ENCODE data around the gene CPNE6.
"Not testable (repeated sequence)": the region's sequence is repeated elsewhere in the genome, so short reads cannot be mapped to it uniquely, and the experiment has no call there.

CPNE6 gene

GRCh38 chr14:24037658-24038037 lies 33.7 kb upstream of the CPNE6 start:
- ChIA-PET POLR2A (ENCODE audit: low non-redundant PET) (no interaction called here), CTCF (no interaction called here)
- no peak for TF ChIP-seq CTCF (conservative IDR thresholded peaks at IDR 0.05; ENCODE audit: low read depth)
- no peak for DNase-seq (ENCODE audit: low spot score)
- peak overlapping the region; percentile 93; the same call in 1 of the 2 replicates for H3K27ac ChIP-seq

GRCh38 chr14:24038686-24039085 lies 32.7 kb upstream of the CPNE6 start:
- ChIA-PET POLR2A (ENCODE audit: low non-redundant PET) (no interaction called here), CTCF (no interaction called here)
- H3K27ac ChIP-seq: no peak overlapping the region
- no peak for TF ChIP-seq CTCF (conservative IDR thresholded peaks at IDR 0.05; ENCODE audit: low read depth)
- DNase-seq (ENCODE audit: low spot score): no peak

GRCh38 chr14:24040692-24041091 lies 30.7 kb upstream of the CPNE6 start:
- H3K27ac ChIP-seq: no peak overlapping the region
- ChIA-PET POLR2A (ENCODE audit: low non-redundant PET) (no interaction called here), CTCF (no interaction called here)
- no peak for TF ChIP-seq CTCF (conservative IDR thresholded peaks at IDR 0.05; ENCODE audit: low read depth)
- no peak for DNase-seq (ENCODE audit: low spot score)

- CTCF ChIA-PET: interaction anchor here (0.6 kb wide), 1 partner anchor 9 kb away, joined by 4 read pairs; no protein-coding TSS in a partner anchor
These were observed 28.6 kb upstream of the CPNE6 start for GRCh38 chr14:24042746-24043145.

GRCh38 chr14:24049002-24049401 lies 22.4 kb upstream of the CPNE6 start:
- DNase-seq (ENCODE audit: low spot score); CTCF ChIA-PET; POLR2A ChIA-PET (ENCODE audit: low non-redundant PET); H3K27ac ChIP-seq: not testable (repeated sequence)

More at GRCh38 chr14:24042746-24043145, 28.6 kb upstream of the CPNE6 start:
- POLR2A ChIA-PET (ENCODE audit: low non-redundant PET): no interaction called here
- no peak for DNase-seq (ENCODE audit: low spot score)
- no peak overlapping the region for H3K27ac ChIP-seq
- no peak for TF ChIP-seq CTCF (conservative IDR thresholded peaks at IDR 0.05; ENCODE audit: low read depth)

- H3K27ac ChIP-seq; DNase-seq (ENCODE audit: low spot score); POLR2A ChIA-PET (ENCODE audit: low non-redundant PET): not testable (repeated sequence)
- CTCF ChIA-PET: interaction anchor here (0.7 kb wide), 1 partner anchor 8 kb away, joined by 4 read pairs; no protein-coding TSS in a partner anchor
These were observed 20.6 kb upstream of the CPNE6 start for GRCh38 chr14:24050753-24051152.

GRCh38 chr14:24051176-24051788 lies 20.1 kb upstream of the CPNE6 start:
- ChIA-PET CTCF (interaction anchor here (0.7 to 1.0 kb wide), 2 partner anchors 9 to 10 kb away, joined by 3 to 4 read pairs; no protein-coding TSS in a partner anchor), POLR2A (ENCODE audit: low non-redundant PET) (interaction anchor here (0.6 kb wide), 1 partner anchor 1238 kb away, joined by 5 read pairs; no protein-coding TSS in a partner anchor)
- TF ChIP-seq CTCF (conservative IDR thresholded peaks at IDR 0.05; ENCODE audit: low read depth): no peak
- peak overlapping the region; percentile 23 for H3K27ac ChIP-seq
- no peak for DNase-seq (ENCODE audit: low spot score)
